Esophagus squamous epithelium (tissue), 5 donors: ENCODE measurements around the gene OR6X1. TPM values are rescaled to one million over a fixed set of nuclear protein-coding genes. Genes with fewer than 3 reads are reported as not detected.

ENCODE experiments used
- DNase-seq: peaks from one replicate; lab custom pipeline; 2025; lab: John Stamatoyannopoulos, UW
- H3K27ac ChIP-seq, 4 donors: fragments of 200-600 bp; sonication (generic); one replicate each; pipeline ENCODE4 v1.5.1; 2016 to 2019; ENCODE audit warnings: mild to moderate bottlenecking in 1 of 4
- H3K27me3 ChIP-seq, 4 donors: fragments of 200-600 bp; sonication (generic); 1 replicate in 3 of 4; 2 replicates in 1 of 4; pipeline versions ENCODE4 v1.5.1 to v1.6.0; 2017 to 2021; ENCODE audit warnings: antibody characterized with exemption in 1 of 4
- H3K36me3 ChIP-seq, 3 donors: fragments of 200-600 bp; sonication (generic); one replicate each; pipeline ENCODE4 v1.5.1; 2016 to 2019
- H3K4me1 ChIP-seq, 3 donors: fragments of 200-600 bp; sonication (generic); one replicate each; pipeline ENCODE4 v1.5.1; 2017 to 2019
- H3K4me3 ChIP-seq, 4 donors: fragments of 200-600 bp; sonication (generic); 1 replicate in 3 of 4; 2 replicates in 1 of 4; pipeline ENCODE4 v1.5.1; 2016 to 2019; ENCODE audit warnings: mild to moderate bottlenecking in 2 of 4, moderate library complexity in 1 of 4
- H3K9me3 ChIP-seq, 3 donors: fragments of 200-600 bp; sonication (generic); one replicate each; pipeline ENCODE4 v1.5.1; 2016 to 2019
- POLR2A ChIP-seq, 4 donors: fragments of 450-650 bp; IDR thresholded peaks; one replicate each; pipeline ENCODE4 v1.6.1; 2017; ENCODE audit warnings: antibody characterized with exemption in 4 of 4, mild to moderate bottlenecking in 4 of 4, moderate library complexity in 3 of 4
- whole genome bisulfite sequencing, 2 donors: methylation state at CpG; one replicate each; pipeline ENCODE4 v1.1.5; 2018; 5-methylcytosine and 5-hydroxymethylcytosine counted together
- intact Hi-C: fragments of 100-400 bp; cut with DNase I; formaldehyde crosslinking; loops from one replicate; pipeline ENCODE4 v1.15.0; 2022
- total RNA-seq, 4 donors: library from RNA; depleted of rRNA; stranded (reverse); fragments of >200 nt; gene quantifications; one replicate each; pipeline ENCODE4 v1.1.0, GENCODE V29; 2016
- TF ChIP-seq, protein P1 (sequence below), 6 experiments: fragments of 450-650 bp in 4 of 6; fragments of 200-600 bp in 2 of 6; sonication (generic) in 2 of 6; IDR thresholded peaks; one replicate each; pipeline ENCODE4 v1.5.1; 2016 to 2019; ENCODE audit warnings: antibody characterized with exemption in 6 of 6, mild to moderate bottlenecking in 4 of 6, moderate library complexity in 4 of 6
- donor health status: DM: yes; HTN: yes; CAD: no.

The OR6X1 gene
- total RNA-seq, 4 donors from 2014 or later: not detected

DNA sequence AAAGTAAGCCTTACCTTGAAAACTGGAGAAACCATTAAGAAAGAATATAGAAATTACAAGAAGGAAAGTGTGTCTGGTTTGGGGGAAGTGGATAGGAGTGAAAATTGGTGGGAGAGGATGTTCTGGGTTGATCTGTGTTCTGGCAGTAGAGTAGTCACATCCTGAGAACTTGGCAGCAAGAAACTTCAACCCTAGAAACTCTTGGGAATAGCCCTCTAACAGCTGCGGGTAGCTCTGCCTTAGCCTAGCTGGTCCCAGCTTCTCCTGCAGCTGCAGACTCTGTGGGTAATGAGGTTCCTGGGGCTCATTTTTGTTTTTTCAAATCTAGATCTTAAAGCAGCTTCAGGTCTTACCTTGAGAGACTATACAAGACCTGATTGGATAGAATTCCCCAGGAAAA is 24.2 kb upstream of the OR6X1 start:
- 67 to 78% methylated on average over 1 of the region's 1 CpG for WGBS, 2 donors
- no peaks in the 10 kb centered on the region for H3K36me3 ChIP-seq
- H3K4me3 ChIP-seq: no peak overlapping the region
- no peaks in the 10 kb centered on the region for H3K27me3 ChIP-seq
- DNase-seq: no peak
- H3K9me3 ChIP-seq: no peaks in the 10 kb centered on the region
- TF ChIP-seq, protein P1, sequence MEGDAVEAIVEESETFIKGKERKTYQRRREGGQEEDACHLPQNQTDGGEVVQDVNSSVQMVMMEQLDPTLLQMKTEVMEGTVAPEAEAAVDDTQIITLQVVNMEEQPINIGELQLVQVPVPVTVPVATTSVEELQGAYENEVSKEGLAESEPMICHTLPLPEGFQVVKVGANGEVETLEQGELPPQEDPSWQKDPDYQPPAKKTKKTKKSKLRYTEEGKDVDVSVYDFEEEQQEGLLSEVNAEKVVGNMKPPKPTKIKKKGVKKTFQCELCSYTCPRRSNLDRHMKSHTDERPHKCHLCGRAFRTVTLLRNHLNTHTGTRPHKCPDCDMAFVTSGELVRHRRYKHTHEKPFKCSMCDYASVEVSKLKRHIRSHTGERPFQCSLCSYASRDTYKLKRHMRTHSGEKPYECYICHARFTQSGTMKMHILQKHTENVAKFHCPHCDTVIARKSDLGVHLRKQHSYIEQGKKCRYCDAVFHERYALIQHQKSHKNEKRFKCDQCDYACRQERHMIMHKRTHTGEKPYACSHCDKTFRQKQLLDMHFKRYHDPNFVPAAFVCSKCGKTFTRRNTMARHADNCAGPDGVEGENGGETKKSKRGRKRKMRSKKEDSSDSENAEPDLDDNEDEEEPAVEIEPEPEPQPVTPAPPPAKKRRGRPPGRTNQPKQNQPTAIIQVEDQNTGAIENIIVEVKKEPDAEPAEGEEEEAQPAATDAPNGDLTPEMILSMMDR (IDR thresholded peaks at IDR 0.05): no peak
- no peak for TF ChIP-seq POLR2A (IDR thresholded peaks at IDR 0.05)
- intact Hi-C loops: no loop called here
- no peaks in the 10 kb centered on the region for H3K4me1 ChIP-seq
- no peak overlapping the region for H3K27ac ChIP-seq

DNA sequence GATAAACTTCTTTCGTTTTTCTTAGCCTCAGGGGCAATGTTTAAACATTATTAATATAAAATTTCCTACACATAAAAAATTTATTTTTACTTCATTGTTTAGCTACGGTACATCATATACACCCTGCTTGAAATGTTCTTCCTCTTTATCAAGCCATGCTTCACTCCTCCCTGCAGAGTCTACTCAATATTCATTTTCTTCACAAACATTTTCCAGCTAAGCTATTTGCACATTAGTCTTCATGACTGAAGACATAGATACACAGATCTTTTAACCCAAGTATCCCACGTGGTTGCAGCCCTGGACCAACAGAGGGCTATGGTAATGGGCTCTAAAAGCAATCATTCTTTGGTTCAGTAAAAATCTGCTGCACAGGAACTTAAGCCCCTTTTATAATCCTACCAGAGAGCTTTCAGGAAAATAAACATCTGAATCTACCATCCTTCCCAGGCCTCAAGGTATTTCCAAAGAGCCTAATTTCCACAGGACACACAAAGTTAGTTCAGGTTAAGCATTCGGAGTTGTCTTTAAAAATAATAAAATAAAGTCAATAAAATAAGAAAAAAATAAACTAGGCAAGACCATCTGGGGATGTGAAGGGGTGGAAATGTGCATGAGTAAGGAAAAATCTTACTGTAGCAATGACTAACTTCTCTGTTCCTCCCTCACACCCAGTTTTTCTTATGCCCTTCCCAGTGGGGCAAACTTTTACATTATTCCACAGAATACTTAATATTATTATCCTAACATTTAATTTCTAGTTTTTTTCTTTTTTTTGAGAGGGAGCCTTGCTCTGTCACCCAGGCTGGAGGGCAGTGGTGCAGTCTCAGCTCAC is 21.6 kb upstream of the OR6X1 start:
- TF ChIP-seq POLR2A (IDR thresholded peaks at IDR 0.05): no peak
- TF ChIP-seq, protein P1 (IDR thresholded peaks at IDR 0.05): no peak
- no peak overlapping the region for H3K27ac ChIP-seq
- no peaks in the 10 kb centered on the region for H3K9me3 ChIP-seq
- H3K4me3 ChIP-seq: no peak overlapping the region
- WGBS, 2 donors: 26 to 27% methylated on average over 4 of the region's 4 CpGs
- H3K36me3 ChIP-seq: no peaks in the 10 kb centered on the region
- H3K27me3 ChIP-seq: no peaks in the 10 kb centered on the region
- no peaks in the 10 kb centered on the region for H3K4me1 ChIP-seq
- DNase-seq: no peak
- intact Hi-C loops: no loop called here

DNA sequence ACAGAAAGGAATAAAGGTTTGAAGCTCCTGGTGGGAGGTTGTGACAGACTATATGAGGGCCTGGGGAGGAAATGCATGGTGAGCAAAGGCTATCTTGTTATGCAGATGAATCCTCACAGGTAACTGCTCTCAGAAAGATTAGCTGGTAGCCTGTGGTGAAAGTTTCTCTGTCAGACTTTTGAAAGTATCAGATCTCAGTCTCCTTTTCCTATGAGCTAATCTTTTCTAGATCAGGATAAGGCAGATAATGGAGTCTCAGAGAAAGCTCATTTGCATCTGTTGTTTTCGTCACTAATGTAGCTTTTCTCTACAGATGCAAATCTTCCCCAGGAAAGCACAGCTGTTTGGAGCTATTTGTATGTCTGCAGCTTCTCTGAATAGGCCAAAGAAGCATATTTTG is 21.0 kb upstream of the OR6X1 start:
- H3K9me3 ChIP-seq: no peaks in the 10 kb centered on the region
- no peaks in the 10 kb centered on the region for H3K4me1 ChIP-seq
- no peaks in the 10 kb centered on the region for H3K27me3 ChIP-seq
- no peak overlapping the region for H3K27ac ChIP-seq
- TF ChIP-seq POLR2A (IDR thresholded peaks at IDR 0.05): no peak
- TF ChIP-seq, protein P1 (IDR thresholded peaks at IDR 0.05): no peak
- DNase-seq: no peak
- 50 to 59% methylated on average over 1 of the region's 1 CpG for WGBS, 2 donors
- intact Hi-C loops: no loop called here
- H3K36me3 ChIP-seq: no peaks in the 10 kb centered on the region
- no peak overlapping the region for H3K4me3 ChIP-seq

DNA sequence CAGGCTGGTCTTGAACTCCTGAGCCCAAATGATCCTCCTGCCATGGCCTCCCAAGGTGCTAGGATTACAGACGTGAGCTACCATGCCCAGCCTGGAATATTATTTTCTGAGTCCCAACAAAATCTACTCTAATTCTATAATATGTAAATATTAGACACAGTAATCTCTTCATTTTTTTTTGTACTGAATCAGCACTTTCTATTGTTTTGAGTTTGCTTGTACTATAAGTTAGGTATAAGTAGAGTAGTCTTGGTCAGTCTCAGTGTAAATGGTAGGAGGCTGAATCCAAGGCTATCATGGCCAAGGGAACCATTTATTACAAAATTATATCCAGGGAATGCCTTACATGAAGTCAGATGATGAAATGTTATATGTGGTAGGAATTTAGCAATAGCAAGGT is 19.6 kb upstream of the OR6X1 start:
- H3K4me1 ChIP-seq: no peaks in the 10 kb centered on the region
- no peak overlapping the region for H3K27ac ChIP-seq
- no peak for DNase-seq
- no peak overlapping the region for H3K4me3 ChIP-seq
- TF ChIP-seq, protein P1 (IDR thresholded peaks at IDR 0.05): no peak
- TF ChIP-seq POLR2A (IDR thresholded peaks at IDR 0.05): no peak
- H3K9me3 ChIP-seq: no peaks in the 10 kb centered on the region
- intact Hi-C loops: no loop called here
- WGBS, 2 donors: 46 to 67% methylated on average over 1 of the region's 1 CpG
- no peaks in the 10 kb centered on the region for H3K36me3 ChIP-seq
- no peaks in the 10 kb centered on the region for H3K27me3 ChIP-seq

DNA sequence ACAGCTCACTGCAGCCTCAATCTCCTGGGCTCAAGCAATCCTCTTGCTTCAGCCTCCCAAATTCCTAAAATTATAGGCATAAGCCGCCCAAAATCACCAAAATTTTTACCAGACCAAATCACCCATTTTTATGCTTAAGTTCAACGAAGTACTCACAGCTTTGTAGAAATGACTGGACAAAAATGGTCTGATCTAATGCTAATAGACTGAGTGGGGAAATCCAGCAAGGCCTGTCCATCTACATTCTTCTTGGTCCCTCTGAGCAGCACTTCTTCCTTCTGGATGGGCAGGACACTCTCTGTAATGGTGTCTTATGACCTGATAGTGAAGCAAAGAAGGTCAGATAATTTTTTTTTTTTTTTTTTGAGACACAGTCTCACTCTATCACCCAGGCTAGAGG is 18.7 kb upstream of the OR6X1 start:
- no peak overlapping the region for H3K4me3 ChIP-seq
- WGBS, 2 donors: 59 to 64% methylated on average over 2 of the region's 2 CpGs
- no peaks in the 10 kb centered on the region for H3K4me1 ChIP-seq
- no peak overlapping the region for H3K27ac ChIP-seq
- no peaks in the 10 kb centered on the region for H3K36me3 ChIP-seq
- intact Hi-C loops: no loop called here
- H3K9me3 ChIP-seq: no peaks in the 10 kb centered on the region
- no peak for TF ChIP-seq POLR2A (IDR thresholded peaks at IDR 0.05)
- TF ChIP-seq, protein P1 (IDR thresholded peaks at IDR 0.05): no peak
- DNase-seq: no peak
- no peaks in the 10 kb centered on the region for H3K27me3 ChIP-seq
